ENCODE data around the gene ANKRD11. TPM values are rescaled to one million over a fixed set of nuclear protein-coding genes. Genes with fewer than 3 reads are reported as not detected.
"Not testable (repeated sequence)": the region's sequence is repeated elsewhere in the genome, so short reads cannot be mapped to it uniquely, and the experiment has no call there.

Gene ANKRD11
- total and polyA plus RNA-seq, 2 donors = 51.2 to 73.3 TPM

DNA sequence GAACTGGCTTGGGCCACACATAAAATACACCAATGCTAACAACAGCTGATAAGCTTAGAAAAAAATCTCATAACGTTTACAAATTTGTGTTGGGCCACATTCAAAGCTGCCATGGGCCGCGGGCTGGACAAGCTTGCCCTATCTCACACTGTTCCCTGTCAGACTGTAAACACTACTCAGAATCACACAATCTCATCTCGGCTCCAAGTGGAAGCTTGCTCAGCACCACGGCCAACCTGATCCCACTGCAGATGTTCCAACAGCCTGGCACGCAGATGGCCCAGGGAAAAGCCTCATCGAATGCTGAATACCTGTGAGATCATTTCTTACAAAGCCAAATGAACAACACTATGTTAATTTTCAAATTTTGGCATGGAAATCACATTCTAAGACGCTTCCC, 125.8 kb downstream of the ANKRD11 start:
- DNase-seq (ENCODE audit: extremely low spot score) = no peak
- Histone ChIP-seq H3K4me1 (ENCODE audit: insufficient read depth) (peaks cover 13% of the 10 kb centered on the region), H3K36me3 (ENCODE audit: insufficient read depth) (no peaks in the 10 kb centered on the region), H3K4me3 (ENCODE audit: low read depth, low read length) (no peak overlapping the region), H3K27ac (ENCODE audit: low read depth) (no peak overlapping the region)
- 27% methylated on average over 8 of the region's 8 CpGs for WGBS

DNA sequence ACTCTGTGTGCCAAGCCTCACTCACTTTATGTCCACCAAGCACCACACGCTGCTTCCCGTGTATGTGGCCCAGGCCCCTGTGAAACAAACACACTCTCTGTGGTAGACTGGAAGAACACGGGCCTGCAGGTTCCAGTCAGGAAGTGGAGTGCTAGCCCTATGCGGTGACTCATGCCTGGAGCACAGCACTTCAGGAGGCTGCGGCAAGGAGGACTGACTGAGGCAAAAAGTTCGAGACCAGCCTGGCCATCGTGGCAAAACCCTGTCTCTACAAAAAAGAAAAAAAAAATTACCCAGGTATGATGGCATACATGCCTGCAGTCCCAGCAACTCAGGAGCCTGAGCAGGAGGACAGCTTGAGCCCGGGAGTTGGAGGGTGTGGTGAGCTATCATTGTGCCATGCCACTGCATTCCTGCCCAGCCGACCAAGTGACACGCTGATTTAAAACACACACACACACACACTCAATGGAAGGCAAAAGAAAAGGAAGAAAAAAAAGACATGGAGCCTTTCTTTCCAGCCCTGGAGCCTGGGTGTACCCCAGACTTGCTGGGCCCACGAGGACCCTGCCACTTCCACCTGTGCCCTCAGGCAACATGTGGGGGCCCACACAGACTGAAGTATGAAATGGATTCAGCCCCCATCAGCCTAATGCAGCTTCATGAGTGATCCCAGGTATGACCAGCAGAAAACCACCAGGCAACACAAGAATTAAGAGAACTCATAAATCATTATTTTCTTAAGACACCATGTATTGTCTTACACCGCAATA, 126.6 kb downstream of the ANKRD11 start:
- peaks cover 13% of the 10 kb centered on the region for H3K4me1 ChIP-seq (ENCODE audit: insufficient read depth)
- no peak for DNase-seq (ENCODE audit: extremely low spot score)
- WGBS = 53% methylated on average over 12 of the region's 12 CpGs
- H3K27ac ChIP-seq (ENCODE audit: low read depth) = no peak overlapping the region
- H3K4me3 ChIP-seq (ENCODE audit: low read depth, low read length) = no peak overlapping the region
- H3K36me3 ChIP-seq (ENCODE audit: insufficient read depth) = no peaks in the 10 kb centered on the region

DNA sequence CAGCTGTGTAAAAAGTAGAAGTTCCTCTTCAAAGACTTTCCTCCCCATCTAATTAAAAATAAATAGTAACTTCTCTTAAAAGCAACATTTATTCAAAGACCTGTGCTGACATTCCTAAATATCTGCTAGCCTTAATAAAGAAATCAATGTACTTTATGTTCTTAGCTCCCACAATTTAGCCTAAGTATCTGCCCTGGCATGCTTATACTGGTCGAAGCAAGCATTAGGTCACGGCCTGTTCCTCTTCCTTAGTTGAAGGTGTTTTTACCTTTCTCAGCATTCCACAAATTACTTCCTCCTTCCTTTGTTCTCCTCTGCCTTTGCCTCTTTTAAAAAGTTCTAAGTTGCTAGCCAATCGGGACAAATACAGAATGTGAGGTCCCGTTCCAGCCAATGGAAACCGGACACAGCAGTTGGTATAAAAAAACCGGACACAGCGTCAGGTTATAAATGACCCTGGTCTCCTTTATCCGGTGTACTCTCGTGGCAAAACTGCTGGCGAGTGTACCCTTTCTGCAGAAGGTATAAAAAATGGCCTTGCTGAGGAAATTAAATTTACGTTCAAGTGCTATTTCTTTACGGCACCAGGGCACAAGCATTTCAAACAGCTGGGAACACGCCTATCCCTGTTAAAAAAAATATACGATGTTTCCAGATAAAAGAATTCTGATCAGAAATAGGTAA, 127.7 kb downstream of the ANKRD11 start:
- 83% methylated on average over 13 of the region's 14 CpGs for WGBS
- H3K4me1 ChIP-seq (ENCODE audit: insufficient read depth) = peaks cover 13% of the 10 kb centered on the region
- H3K27ac ChIP-seq (ENCODE audit: low read depth); H3K4me3 ChIP-seq (ENCODE audit: low read depth, low read length); DNase-seq (ENCODE audit: extremely low spot score); H3K36me3 ChIP-seq (ENCODE audit: insufficient read depth): not testable (repeated sequence)

DNA sequence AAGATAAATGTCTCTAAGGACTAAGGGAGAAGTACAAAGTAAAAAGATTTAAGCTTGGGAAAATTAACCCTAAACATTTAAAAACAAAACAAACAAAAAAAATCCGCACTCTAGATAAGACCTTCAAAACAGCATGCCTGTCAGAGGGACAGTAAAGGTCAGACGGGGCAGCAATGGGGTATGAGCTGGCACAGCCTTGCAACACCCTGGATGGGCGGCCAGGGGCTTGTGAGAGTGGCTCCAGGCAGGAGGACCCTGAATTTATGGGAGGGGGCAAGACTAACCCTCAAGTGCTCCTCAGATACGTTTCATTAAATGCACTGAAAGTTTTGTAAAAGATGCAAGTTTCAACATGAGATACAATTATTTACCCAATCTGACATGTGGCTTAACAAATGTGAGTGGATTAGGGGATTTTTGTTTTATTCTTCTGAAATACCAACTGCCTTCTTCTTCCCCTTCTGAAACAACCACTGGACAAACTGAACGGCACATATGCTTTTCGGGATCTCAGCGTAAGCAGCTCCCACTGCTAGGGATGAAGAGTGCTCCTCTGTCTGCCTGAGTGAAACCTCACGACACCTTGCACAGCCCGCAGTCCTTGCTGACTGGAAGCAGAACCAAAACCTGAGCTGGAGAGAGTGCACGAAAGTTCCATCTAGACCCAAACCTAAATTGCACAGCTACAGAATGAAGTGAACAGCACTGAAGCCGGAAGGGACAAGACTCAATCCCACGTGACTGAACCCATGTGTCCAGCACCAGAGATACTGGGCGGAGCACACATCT, 128.4 kb downstream of the ANKRD11 start:
- 58% methylated on average over 13 of the region's 13 CpGs for WGBS
- no peak overlapping the region for H3K4me3 ChIP-seq (ENCODE audit: low read depth, low read length)
- no peaks in the 10 kb centered on the region for H3K36me3 ChIP-seq (ENCODE audit: insufficient read depth)
- peak overlapping the region; percentile 43 for H3K27ac ChIP-seq (ENCODE audit: low read depth)
- no peak for DNase-seq (ENCODE audit: extremely low spot score)
- H3K4me1 ChIP-seq (ENCODE audit: insufficient read depth) = peaks cover 13% of the 10 kb centered on the region

DNA sequence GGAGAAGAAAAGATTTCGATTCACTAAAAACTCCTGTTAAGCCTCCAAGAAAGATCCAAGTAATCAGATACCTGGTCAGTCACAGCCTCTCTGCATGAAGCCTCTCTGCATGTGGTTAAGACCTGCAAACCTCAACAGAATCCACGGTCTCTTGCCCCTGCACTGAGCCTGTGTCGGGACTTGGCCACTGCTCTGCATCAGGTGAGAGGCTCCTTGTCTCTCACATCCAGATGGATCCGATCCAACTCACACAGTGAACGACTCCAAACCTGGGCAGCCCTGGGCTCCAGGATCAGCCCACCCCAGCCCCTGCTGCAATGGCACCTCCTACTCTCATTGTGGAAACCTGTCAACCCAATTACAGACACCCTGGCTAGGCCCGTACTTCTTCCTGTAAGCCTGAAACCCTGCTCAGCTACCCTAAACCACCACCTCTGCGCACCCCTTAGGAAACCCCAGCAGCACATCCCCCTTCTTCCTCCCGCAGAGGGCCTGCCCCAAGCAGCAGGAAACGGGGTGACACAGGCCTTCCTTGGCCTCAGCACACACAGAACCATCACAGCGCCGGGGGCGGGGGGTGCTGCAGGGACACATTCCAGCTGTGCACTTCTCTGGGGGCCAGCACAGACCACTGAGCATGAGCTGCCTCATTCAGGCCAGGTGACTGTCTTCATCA, 129.5 kb downstream of the ANKRD11 start:
- Histone ChIP-seq H3K4me3 (ENCODE audit: low read depth, low read length) (no peak overlapping the region), H3K36me3 (ENCODE audit: insufficient read depth) (no peaks in the 10 kb centered on the region), H3K27ac (ENCODE audit: low read depth) (no peak overlapping the region), H3K4me1 (ENCODE audit: insufficient read depth) (peaks cover 13% of the 10 kb centered on the region)
- no peak for DNase-seq (ENCODE audit: extremely low spot score)
- 58% methylated on average over 12 of the region's 12 CpGs for WGBS

DNA sequence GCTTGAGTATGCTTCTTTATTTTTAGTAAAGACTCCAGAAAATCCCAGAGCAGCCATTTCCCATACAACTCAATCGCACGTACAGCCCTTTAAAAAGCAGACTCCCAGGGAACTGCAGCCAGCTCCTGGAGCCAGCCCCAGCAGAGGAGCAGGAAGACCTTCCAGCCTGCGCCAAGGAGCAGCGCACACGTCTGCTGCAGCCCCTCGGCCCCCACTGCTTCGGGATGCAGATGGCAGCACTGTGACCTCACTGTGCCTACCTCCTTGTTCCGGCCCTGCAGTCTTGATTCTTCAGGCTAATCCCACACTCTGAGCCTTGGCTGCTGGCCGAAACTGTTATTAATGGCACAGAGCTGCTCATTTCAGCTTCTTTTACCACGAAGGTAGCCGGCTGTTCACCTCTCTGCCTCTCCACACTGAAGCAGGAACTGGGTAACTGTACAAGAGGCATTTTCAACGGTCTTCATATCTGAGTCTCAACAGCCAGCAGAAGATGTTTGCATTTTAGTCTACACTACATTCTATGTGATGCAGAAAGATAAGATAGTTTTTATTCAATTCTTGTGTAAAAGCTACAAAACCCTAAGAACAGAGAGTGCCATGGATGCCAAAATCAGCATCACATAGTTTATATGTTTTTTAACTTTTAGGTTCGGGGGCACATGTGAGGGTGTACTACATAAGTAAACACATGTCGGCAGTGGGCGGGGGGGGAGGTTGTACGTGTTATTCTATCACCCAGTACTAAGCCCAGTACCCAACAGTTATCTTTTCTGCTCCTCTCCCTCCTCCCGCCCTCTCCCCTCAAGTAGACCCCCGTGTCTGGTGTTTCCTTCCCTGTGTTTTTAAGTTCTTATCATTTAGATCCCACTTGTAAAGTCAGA, 130.9 kb downstream of the ANKRD11 start:
- no peak overlapping the region for H3K4me3 ChIP-seq (ENCODE audit: low read depth, low read length)
- H3K27ac ChIP-seq (ENCODE audit: low read depth) = no peak overlapping the region
- 20% methylated on average over 18 of the region's 18 CpGs for WGBS
- H3K36me3 ChIP-seq (ENCODE audit: insufficient read depth) = no peaks in the 10 kb centered on the region
- peaks cover 13% of the 10 kb centered on the region for H3K4me1 ChIP-seq (ENCODE audit: insufficient read depth)
- no peak for DNase-seq (ENCODE audit: extremely low spot score)

DNA sequence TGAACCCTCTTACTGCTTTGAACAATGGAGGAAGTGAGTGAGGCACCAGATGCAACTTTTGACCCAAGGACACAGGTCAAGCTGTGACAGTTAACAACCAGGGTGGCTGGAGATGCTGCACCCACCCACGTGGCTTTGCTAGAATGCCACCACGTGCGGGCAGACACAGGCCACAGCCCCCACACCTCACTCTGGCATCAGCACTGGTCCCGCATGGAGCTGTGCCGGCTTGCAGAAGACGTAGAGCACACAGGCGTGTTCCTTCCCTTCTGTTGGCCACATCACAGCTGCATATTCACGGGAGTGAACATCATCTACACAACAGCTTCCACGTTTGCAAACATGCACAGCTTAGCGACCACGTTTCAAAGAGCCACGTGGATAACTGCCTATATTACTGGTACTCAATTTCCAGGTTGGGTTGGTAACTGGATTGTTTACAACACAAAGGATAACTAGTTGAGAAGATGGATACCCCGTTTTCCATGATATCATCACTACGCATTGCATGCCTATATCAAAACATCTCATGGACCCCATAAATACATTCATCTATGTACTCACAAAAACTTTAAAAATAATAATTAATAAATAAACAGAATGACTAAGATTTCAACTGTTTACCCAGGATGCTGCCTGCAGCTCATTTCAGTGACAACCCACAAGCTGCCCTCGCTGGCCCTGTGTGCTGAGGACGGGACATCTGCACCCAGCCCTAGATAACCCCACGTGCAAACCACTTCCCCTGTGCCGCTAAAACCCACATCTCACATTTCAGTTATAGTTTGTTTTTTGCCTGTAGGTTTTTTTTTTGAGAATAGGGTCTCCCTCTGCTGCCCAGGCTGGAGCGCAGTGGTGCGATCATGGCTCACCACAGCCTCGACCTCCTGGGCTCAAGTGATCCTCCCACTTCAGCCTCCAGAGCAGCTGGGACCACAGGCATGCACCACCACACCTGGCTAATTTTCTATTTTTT, 132.0 kb downstream of the ANKRD11 start:
- no peak for DNase-seq (ENCODE audit: extremely low spot score)
- Histone ChIP-seq H3K4me1 (ENCODE audit: insufficient read depth) (peaks cover 8% of the 10 kb centered on the region), H3K4me3 (ENCODE audit: low read depth, low read length) (no peak overlapping the region), H3K27ac (ENCODE audit: low read depth) (no peak overlapping the region), H3K36me3 (ENCODE audit: insufficient read depth) (no peaks in the 10 kb centered on the region)
- 74% methylated on average over 21 of the region's 21 CpGs for WGBS

DNA sequence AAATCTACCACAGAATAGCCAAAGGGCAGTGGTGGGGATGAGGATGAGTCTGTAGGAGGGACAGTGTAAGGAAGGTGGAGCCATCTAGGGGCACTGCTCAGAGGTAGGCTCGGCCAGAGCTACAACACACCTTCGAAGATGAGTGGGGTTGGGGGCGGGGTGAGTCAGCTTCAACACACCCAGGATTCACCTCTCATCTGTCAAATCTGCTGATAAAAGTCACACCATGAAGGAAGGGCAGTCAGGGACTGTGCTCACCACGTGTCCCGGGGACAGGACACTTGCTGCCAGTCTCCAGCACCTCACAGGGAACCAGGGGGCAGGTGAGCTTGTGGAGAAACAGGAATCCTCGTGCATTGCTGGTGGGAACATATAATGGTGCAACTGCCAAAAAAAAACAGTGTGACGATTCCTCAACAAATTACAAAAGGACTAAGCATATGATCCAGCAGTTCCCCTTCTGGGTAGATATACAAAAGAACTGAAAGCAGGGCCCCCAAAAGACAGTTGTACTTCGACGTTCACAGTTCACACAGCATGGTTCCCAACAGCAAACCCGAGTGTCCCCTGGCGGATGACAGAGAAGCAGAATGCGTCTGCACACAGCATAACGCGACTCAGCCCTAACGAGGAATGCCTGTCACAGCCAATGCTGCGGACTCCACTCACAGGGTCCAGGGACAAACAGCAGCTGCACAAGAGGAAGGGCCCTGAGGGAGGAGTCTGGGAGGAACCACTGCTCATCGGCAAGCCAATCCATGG, 133.1 kb downstream of the ANKRD11 start:
- Histone ChIP-seq H3K36me3 (ENCODE audit: insufficient read depth) (no peaks in the 10 kb centered on the region), H3K4me3 (ENCODE audit: low read depth, low read length) (no peak overlapping the region), H3K4me1 (ENCODE audit: insufficient read depth) (peaks cover 8% of the 10 kb centered on the region), H3K27ac (ENCODE audit: low read depth) (no peak overlapping the region)
- 71% methylated on average over 17 of the region's 17 CpGs for WGBS
- no peak for DNase-seq (ENCODE audit: extremely low spot score)

DNA sequence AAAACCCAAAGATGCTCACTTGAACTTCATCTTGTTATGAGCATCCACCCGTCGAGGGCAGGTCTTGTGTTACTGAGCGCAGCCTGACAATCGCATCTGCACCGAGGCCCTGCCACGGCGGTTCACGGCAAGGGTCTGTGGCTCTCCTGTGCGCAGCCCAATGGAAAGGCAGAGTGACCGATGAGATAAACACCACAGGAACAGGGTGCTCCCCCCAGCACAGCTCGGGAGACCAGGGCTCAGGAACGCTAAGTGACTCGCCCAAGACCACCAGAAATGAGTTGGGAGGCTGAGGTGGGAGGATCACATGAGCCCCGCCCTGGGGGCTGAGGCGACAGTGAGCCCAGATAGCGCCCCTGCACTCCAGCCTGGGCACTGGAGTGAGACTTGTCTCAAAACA, 134.7 kb downstream of the ANKRD11 start:
- H3K27ac ChIP-seq (ENCODE audit: low read depth) = no peak overlapping the region
- peaks cover 2% of the 10 kb centered on the region for H3K4me1 ChIP-seq (ENCODE audit: insufficient read depth)
- H3K36me3 ChIP-seq (ENCODE audit: insufficient read depth) = no peaks in the 10 kb centered on the region
- no peak overlapping the region for H3K4me3 ChIP-seq (ENCODE audit: low read depth, low read length)
- DNase-seq (ENCODE audit: extremely low spot score) = no peak
- WGBS = 93% methylated on average over 16 of the region's 16 CpGs

DNA sequence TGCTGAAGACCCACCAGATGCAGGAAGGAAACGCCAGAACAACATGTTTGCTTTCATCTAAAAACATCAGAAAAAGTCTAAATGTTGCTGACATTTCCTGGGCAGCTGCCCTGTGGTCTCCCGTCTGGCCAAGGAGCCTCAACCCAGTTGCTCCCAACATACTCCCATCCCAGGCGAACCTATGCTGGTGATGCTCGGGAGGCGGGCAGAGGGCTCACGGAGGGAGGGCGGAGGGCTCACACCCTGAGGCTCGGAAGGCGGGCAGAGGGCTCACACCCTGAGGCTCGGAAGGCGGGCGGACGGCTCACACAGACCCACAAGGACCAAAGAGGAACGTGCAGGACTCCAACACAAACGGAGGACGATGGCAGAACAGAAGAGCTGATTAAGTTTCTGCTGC, 135.4 kb downstream of the ANKRD11 start:
- WGBS = 87% methylated on average over 16 of the region's 16 CpGs
- H3K4me3 ChIP-seq (ENCODE audit: low read depth, low read length) = no peak overlapping the region
- H3K36me3 ChIP-seq (ENCODE audit: insufficient read depth) = no peaks in the 10 kb centered on the region
- no peak for DNase-seq (ENCODE audit: extremely low spot score)
- H3K27ac ChIP-seq (ENCODE audit: low read depth) = no peak overlapping the region
- H3K4me1 ChIP-seq (ENCODE audit: insufficient read depth) = peaks cover 2% of the 10 kb centered on the region

DNA sequence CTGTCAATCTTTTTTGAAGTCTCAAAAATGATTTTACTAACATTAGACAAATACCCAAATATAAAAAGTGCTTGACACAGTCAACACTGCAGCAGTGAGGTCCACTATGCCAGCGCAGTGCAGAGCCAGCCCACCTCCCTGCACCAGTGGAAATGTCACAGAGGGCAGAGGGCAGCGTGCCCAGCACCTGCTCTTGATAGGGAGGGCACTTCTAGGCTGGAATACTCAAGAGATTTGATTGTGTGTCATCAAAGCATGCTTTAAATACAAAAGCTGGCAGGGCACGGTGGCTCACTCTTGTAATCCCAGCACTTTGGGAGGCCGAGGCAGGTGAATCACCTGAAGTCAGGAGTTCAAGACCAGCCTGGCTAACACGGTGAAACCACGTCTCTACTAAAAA, 136.0 kb downstream of the ANKRD11 start:
- DNase-seq (ENCODE audit: extremely low spot score) = no peak
- H3K4me3 ChIP-seq (ENCODE audit: low read depth, low read length) = no peak overlapping the region
- H3K27ac ChIP-seq (ENCODE audit: low read depth) = no peak overlapping the region
- no peaks in the 10 kb centered on the region for H3K4me1 ChIP-seq (ENCODE audit: insufficient read depth)
- H3K36me3 ChIP-seq (ENCODE audit: insufficient read depth) = no peaks in the 10 kb centered on the region
- 92% methylated on average over 6 of the region's 6 CpGs for WGBS
